AG04449 (cell line): ENCODE data around the gene PLEKHA6.

Experiments
- CTCF ChIA-PET: fragments of 350-600 bp; formaldehyde crosslinking; extraction: SDS; loops from one replicate; lab custom pipeline; 2021; ENCODE audit warnings: antibody characterized with exemption; lab: Yijun Ruan, JAX
- POLR2A ChIA-PET: fragments of 400-600, 350-600 bp; formaldehyde crosslinking; extraction: SDS; loops from one replicate; lab custom pipeline; 2020; ENCODE audit warnings: antibody characterized with exemption, inconsistent platforms; lab: Yijun Ruan, JAX
- DNase-seq: peaks from one replicate; pipeline ENCODE4 v3.0.0-alpha.2; 2010; ENCODE audit warnings: low read depth, low spot score
- H3K4me3 ChIP-seq: 2 replicates; pipeline ENCODE4 v1.5.1; 2011; ENCODE audit warnings: low read depth, mild to moderate bottlenecking, control low read depth, low read length
- TF ChIP-seq, protein P1 (sequence below): IDR thresholded peaks from one replicate; pipeline ENCODE4 v1.5.1; 2011; ENCODE audit warnings: mild to moderate bottlenecking, moderate library complexity, low read length, control low read depth, inconsistent platforms; ENCODE audit not compliant: insufficient read depth; ENCODE audit errors: missing control alignments

Gene PLEKHA6

GRCh38 chr1:204325944-204326343 is 33.8 kb downstream of the PLEKHA6 start:
- CTCF ChIA-PET = interaction anchor here (0.9 to 2.6 kb wide), 6 partner anchors 15 to 119 kb away, joined by 3 to 10 read pairs (median 3); partner anchors contain the start of gene GOLT1A
- no peak for DNase-seq
- no peak overlapping the region for H3K4me3 ChIP-seq
- TF ChIP-seq, protein P1, sequence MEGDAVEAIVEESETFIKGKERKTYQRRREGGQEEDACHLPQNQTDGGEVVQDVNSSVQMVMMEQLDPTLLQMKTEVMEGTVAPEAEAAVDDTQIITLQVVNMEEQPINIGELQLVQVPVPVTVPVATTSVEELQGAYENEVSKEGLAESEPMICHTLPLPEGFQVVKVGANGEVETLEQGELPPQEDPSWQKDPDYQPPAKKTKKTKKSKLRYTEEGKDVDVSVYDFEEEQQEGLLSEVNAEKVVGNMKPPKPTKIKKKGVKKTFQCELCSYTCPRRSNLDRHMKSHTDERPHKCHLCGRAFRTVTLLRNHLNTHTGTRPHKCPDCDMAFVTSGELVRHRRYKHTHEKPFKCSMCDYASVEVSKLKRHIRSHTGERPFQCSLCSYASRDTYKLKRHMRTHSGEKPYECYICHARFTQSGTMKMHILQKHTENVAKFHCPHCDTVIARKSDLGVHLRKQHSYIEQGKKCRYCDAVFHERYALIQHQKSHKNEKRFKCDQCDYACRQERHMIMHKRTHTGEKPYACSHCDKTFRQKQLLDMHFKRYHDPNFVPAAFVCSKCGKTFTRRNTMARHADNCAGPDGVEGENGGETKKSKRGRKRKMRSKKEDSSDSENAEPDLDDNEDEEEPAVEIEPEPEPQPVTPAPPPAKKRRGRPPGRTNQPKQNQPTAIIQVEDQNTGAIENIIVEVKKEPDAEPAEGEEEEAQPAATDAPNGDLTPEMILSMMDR = no peak
- POLR2A ChIA-PET = no interaction called here

- no peak overlapping the region for H3K4me3 ChIP-seq
- CTCF ChIA-PET = interaction anchor here (1.0 to 3.5 kb wide), 11 partner anchors 13 to 117 kb away, joined by 3 to 21 read pairs (median 7); partner anchors contain the start of gene GOLT1A
- POLR2A ChIA-PET = no interaction called here
- TF ChIP-seq, protein P1 = no peak
- DNase-seq = no peak
These were observed 35.8 kb downstream of the PLEKHA6 start for GRCh38 chr1:204323887-204324286.

- TF ChIP-seq, protein P1 = no peak
- no peak for DNase-seq
- POLR2A ChIA-PET = interaction anchor here (1.0 kb wide), 1 partner anchor 26 kb away, joined by 4 read pairs; no protein-coding TSS in a partner anchor
- H3K4me3 ChIP-seq = no peak overlapping the region
- CTCF ChIA-PET = interaction anchor here (0.9 to 3.5 kb wide), 3 partner anchors 11 to 76 kb away, joined by 3 to 21 read pairs (median 7); no protein-coding TSS in a partner anchor
These were observed 37.3 kb downstream of the PLEKHA6 start for GRCh38 chr1:204322339-204322868.

DNA sequence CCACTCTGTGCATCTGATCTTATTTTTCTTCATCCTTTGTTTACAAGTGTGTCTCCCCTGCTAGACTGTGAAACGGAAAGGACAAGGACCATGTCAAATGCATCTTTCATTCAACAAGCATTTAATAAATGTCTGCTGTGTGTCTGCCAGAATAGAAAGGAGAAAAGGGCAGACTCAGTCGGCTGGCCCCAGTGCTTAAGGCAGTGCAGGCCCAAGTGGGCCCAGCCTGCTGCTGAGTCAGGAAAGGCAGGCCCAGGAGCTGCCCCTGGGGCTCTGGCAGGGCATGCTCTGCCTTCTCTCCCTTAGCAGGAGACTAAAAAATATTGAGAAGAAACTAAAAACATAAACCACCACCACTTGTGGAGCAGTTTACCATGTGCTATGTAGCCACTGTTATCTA is 38.1 kb downstream of the PLEKHA6 start:
- CTCF ChIA-PET = interaction anchor here (3.5 kb wide), 1 partner anchor 42 kb away, joined by 21 read pairs; no protein-coding TSS in a partner anchor

DNA sequence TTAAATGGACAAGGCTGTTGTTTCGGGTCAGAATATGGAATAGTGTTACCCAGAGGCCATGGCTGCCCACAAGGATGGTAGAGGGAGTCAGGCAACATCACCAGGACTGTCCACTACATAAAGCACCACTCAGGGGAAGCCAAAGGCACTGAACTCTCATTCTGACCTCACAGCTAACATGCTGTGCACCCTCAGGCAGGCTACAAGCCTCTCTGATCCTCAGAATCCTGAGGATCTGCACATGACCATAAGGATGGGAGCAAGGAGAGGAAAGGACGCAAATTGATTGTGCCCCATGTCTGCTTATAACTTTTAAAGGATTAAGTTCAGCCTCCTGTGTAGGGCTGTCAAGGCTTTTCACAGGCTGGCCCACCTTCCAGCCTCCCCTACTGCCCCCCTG is 38.7 kb downstream of the PLEKHA6 start:
- POLR2A ChIA-PET = interaction anchor here (1.0 kb wide), 1 partner anchor 24 kb away, joined by 4 read pairs; no protein-coding TSS in a partner anchor
- CTCF ChIA-PET = interaction anchor here (0.8 to 1.2 kb wide), 3 partner anchors 21 to 158 kb away, joined by 3 to 5 read pairs (median 3); no protein-coding TSS in a partner anchor
- no peak overlapping the region for H3K4me3 ChIP-seq
- TF ChIP-seq, protein P1 = no peak
- DNase-seq = no peak

More for the DNA sequence above, 38.1 kb downstream of the PLEKHA6 start:
- no peak overlapping the region for H3K4me3 ChIP-seq
- POLR2A ChIA-PET = interaction anchor here (1.0 kb wide), 1 partner anchor 25 kb away, joined by 4 read pairs; no protein-coding TSS in a partner anchor
- DNase-seq = no peak
- TF ChIP-seq, protein P1 = no peak

- no peak for DNase-seq
- ChIA-PET POLR2A (no interaction called here), CTCF (interaction anchor here (0.6 to 2.4 kb wide), 7 partner anchors 13 to 157 kb away, joined by 3 to 10 read pairs (median 4); no protein-coding TSS in a partner anchor)
- TF ChIP-seq, protein P1 = no peak
- no peak overlapping the region for H3K4me3 ChIP-seq
These were observed 39.3 kb downstream of the PLEKHA6 start for GRCh38 chr1:204320382-204320804.
